K562 (cell line): Measurements from ENCODE around the gene APBB2.

Experiments
- ARID3B ChIP-seq: fragments of 250-450 bp; sonication (Bioruptor Pico); IDR thresholded peaks from 2 replicates; pipeline ENCODE4 v1.4.0; 2020; ENCODE audit warnings: borderline replicate concordance
- CTCF ChIP-seq, 3 experiments: IDR thresholded peaks in 2 of 3; conservative IDR thresholded peaks in 1 of 3; 2 replicates each; pipeline ENCODE4 v1.5.1; 2011 to 2012; ENCODE audit warnings: low read length in 3 of 3, mild to moderate bottlenecking in 3 of 3, control low read depth in 2 of 3, improper control_type of control experiment in 1 of 3, inconsistent platforms in 1 of 3, low read depth in 1 of 3, mixed read lengths in 1 of 3, moderate library complexity in 1 of 3; ENCODE audit not compliant: insufficient read depth in 2 of 3
- EZH2 ChIP-seq: IDR thresholded peaks from 2 replicates; pipeline ENCODE4 v1.6.1; 2012; ENCODE audit warnings: low read depth, mild to moderate bottlenecking, inconsistent platforms, low read length, borderline replicate concordance
- IRF2 ChIP-seq: sonication (generic); formaldehyde crosslinking; IDR thresholded peaks from 2 replicates; pipeline ENCODE4 v1.8.1; 2022; ENCODE audit warnings: mild to moderate bottlenecking, missing genetic modification reagents
- MED1 ChIP-seq: sonication (generic); formaldehyde crosslinking; IDR thresholded peaks from 2 replicates; pipeline ENCODE4 v1.8.1; 2023; ENCODE audit warnings: missing genetic modification reagents, borderline replicate concordance
- TAF7 ChIP-seq: fragments of 450-650 bp; IDR thresholded peaks from 2 replicates; pipeline ENCODE4 v1.6.1; 2016; ENCODE audit warnings: missing genetic modification characterization, missing compliant biosample characterization
- ZNF232 ChIP-seq: sonication (generic); formaldehyde crosslinking; IDR thresholded peaks from 2 replicates; pipeline ENCODE4 v1.8.0; 2022; ENCODE audit warnings: mild to moderate bottlenecking, missing genetic modification reagents

GRCh38 chr4:40953283-40954087, 260.9 kb downstream of the APBB2 start:
- no peak for TF ChIP-seq EZH2
- no peak for TF ChIP-seq ZNF232
- no peak for TF ChIP-seq CTCF (IDR thresholded peaks at IDR 0.05 in 2 of 3, conservative IDR thresholded peaks at IDR 0.05 in 1 of 3; ENCODE audit: insufficient read depth in 2 of 3, low read depth in 1 of 3, low read length in 3 of 3)
- no peak for TF ChIP-seq IRF2 (CRISPR knock-in tag)
- no peak for TF ChIP-seq MED1 (CRISPR knock-in tag)
- no peak for TF ChIP-seq TAF7
- no peak for TF ChIP-seq ARID3B (CRISPR knock-in tag)
